ENCODE measurements around the gene UBE2D4.
"Not testable (repeated sequence)": the region's sequence is repeated elsewhere in the genome, so short reads cannot be mapped to it uniquely, and the experiment has no call there.

- TF ChIP-seq CTCF (conservative IDR thresholded peaks at IDR 0.05 in 1 of 2, IDR thresholded peaks at IDR 0.05 in 1 of 2; ENCODE audit: low read depth in 1 of 2, low read length in 2 of 2); EZH2 (IDR thresholded peaks at IDR 0.05; ENCODE audit: low read length, missing control alignments): not testable (repeated sequence)
Measured at GRCh38 chr7:43987476-43987875, 61.2 kb downstream of the UBE2D4 start.
